ENCODE measurements around the gene ERO1B. TPM values are rescaled to one million over a fixed set of nuclear protein-coding genes. Genes with fewer than 3 reads are reported as not detected.

The ERO1B gene
- total RNA-seq, 1 donor from 2014 or later, result 1.0 TPM

GRCh38 chr1:236242568-236242967 is 39.2 kb downstream of the ERO1B start:
- no peak for TF ChIP-seq CTCF (conservative IDR thresholded peaks at IDR 0.05)
- Mint-ChIP-seq H3K27me3 (ENCODE audit: low read depth) (no peaks in the 10 kb centered on the region), H3K4me3 (no peak overlapping the region)

GRCh38 chr1:236240675-236241074 is 41.1 kb downstream of the ERO1B start:
- Mint-ChIP-seq H3K36me3 (ENCODE audit: low read depth) (no peaks in the 10 kb centered on the region), H3K4me3 (no peak overlapping the region), H3K27ac (ENCODE audit: unreplicated experiment) (no peak overlapping the region), H3K27me3 (ENCODE audit: low read depth) (no peaks in the 10 kb centered on the region), H3K4me1 (no peaks in the 10 kb centered on the region), H3K9me3 (no peaks in the 10 kb centered on the region)
- no peak for TF ChIP-seq CTCF (conservative IDR thresholded peaks at IDR 0.05)
- no peak for DNase-seq (ENCODE audit: low read depth, low spot score)

More at GRCh38 chr1:236242568-236242967, 39.2 kb downstream of the ERO1B start:
- no peaks in the 10 kb centered on the region for H3K4me1 Mint-ChIP-seq
- H3K27ac Mint-ChIP-seq (ENCODE audit: unreplicated experiment), result no peak overlapping the region
- no peak for DNase-seq (ENCODE audit: low read depth, low spot score)
- H3K9me3 Mint-ChIP-seq, result no peaks in the 10 kb centered on the region
- no peaks in the 10 kb centered on the region for H3K36me3 Mint-ChIP-seq (ENCODE audit: low read depth)

- Mint-ChIP-seq H3K27me3 (ENCODE audit: low read depth) (no peaks in the 10 kb centered on the region), H3K4me3 (no peak overlapping the region), H3K9me3 (no peaks in the 10 kb centered on the region), H3K27ac (ENCODE audit: unreplicated experiment) (no peak overlapping the region), H3K36me3 (ENCODE audit: low read depth) (no peaks in the 10 kb centered on the region), H3K4me1 (no peaks in the 10 kb centered on the region)
- no peak for TF ChIP-seq CTCF (conservative IDR thresholded peaks at IDR 0.05)
- no peak for DNase-seq (ENCODE audit: low read depth, low spot score)
Observed at GRCh38 chr1:236239092-236239585, 42.6 kb downstream of the ERO1B start.

- Mint-ChIP-seq H3K4me1 (no peaks in the 10 kb centered on the region), H3K27me3 (ENCODE audit: low read depth) (no peaks in the 10 kb centered on the region), H3K36me3 (ENCODE audit: low read depth) (no peaks in the 10 kb centered on the region), H3K27ac (ENCODE audit: unreplicated experiment) (no peak overlapping the region), H3K9me3 (no peaks in the 10 kb centered on the region), H3K4me3 (no peak overlapping the region)
- no peak for TF ChIP-seq CTCF (conservative IDR thresholded peaks at IDR 0.05)
- no peak for DNase-seq (ENCODE audit: low read depth, low spot score)
Observed at GRCh38 chr1:236235116-236235515, 46.6 kb downstream of the ERO1B start.

DNA sequence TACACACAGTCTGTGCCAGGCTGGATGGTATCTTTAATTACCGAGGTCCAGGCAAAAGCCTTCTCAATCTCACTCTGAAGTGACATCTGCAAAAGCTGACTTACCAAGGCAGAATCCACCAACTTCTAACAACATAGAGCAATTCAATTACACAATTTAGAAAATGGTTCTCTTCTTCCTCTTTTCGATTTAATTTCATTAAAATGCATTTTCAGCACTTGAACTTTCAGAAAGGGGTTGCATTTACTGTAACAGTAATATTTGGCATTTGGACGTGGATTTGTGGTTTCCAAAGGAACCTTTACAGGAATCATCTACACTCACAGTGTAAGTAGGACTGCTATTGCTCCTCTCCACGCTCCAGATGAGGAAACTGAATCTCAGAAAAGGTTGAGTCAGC is 53.3 kb downstream of the ERO1B start:
- no peak overlapping the region for H3K4me3 Mint-ChIP-seq
- DNase-seq (ENCODE audit: low read depth, low spot score), result no peak
- H3K9me3 Mint-ChIP-seq, result no peaks in the 10 kb centered on the region

More for the DNA sequence above, 53.3 kb downstream of the ERO1B start:
- no peak for TF ChIP-seq CTCF (conservative IDR thresholded peaks at IDR 0.05)
- Mint-ChIP-seq H3K4me1 (no peaks in the 10 kb centered on the region), H3K27ac (ENCODE audit: unreplicated experiment) (no peak overlapping the region), H3K27me3 (ENCODE audit: low read depth) (no peaks in the 10 kb centered on the region), H3K36me3 (ENCODE audit: low read depth) (no peaks in the 10 kb centered on the region)
